Testis (tissue), 3 donors: ENCODE results near the gene MEIKIN. TPM values are rescaled to one million over a fixed set of nuclear protein-coding genes. Genes with fewer than 3 reads are reported as not detected.

ENCODE experiments used
- DNase-seq: peaks from one replicate; pipeline ENCODE4 v3.0.0-alpha.2; 2019
- H3K27ac ChIP-seq, 2 donors: fragments of 200-600 bp; sonication (generic); one replicate each; pipeline ENCODE4 v1.5.1; 2019
- H3K27me3 ChIP-seq: fragments of 200-600 bp; sonication (generic); one replicate; pipeline ENCODE4 v1.5.1; 2019
- H3K36me3 ChIP-seq: fragments of 200-600 bp; sonication (generic); one replicate; pipeline ENCODE4 v1.5.1; 2017; ENCODE audit warnings: low read depth; ENCODE audit errors: missing control alignments
- H3K4me1 ChIP-seq: fragments of 200-600 bp; sonication (generic); one replicate; pipeline ENCODE4 v1.5.1; 2019
- H3K4me3 ChIP-seq, 2 donors: fragments of 200-600 bp; sonication (generic); one replicate each; pipeline ENCODE4 v1.5.1; 2017 to 2019
- H3K9me3 ChIP-seq: fragments of 200-600 bp; sonication (generic); one replicate; pipeline ENCODE4 v1.5.1; 2017
- CTCF ChIP-seq, 3 experiments: fragments of 450-650 bp in 2 of 3; fragments of 200-600 bp in 1 of 3; sonication (generic) in 1 of 3; IDR thresholded peaks; one replicate each; pipeline ENCODE4 v1.5.1; 2016 to 2019; ENCODE audit warnings: antibody characterized with exemption in 3 of 3, mild to moderate bottlenecking in 2 of 3, moderate library complexity in 1 of 3
- POLR2A ChIP-seq: fragments of 450-650 bp; IDR thresholded peaks from one replicate; pipeline ENCODE4 v1.6.1; 2017; ENCODE audit warnings: antibody characterized with exemption, mild to moderate bottlenecking, moderate library complexity
- WGBS, 2 donors: methylation state at CpG; one replicate each; pipeline ENCODE4 v1.1.5; 2018; 5-methylcytosine and 5-hydroxymethylcytosine counted together
- intact Hi-C: fragments of 100-400 bp; cut with DNase I; formaldehyde crosslinking; loops from one replicate; pipeline ENCODE4 v1.15.1; 2023; ENCODE audit warnings: low total_unique reads
- polyA plus RNA-seq: library from polyadenylated mRNA; stranded (reverse); fragments of 350-450 nt; fragmentation: Illumina TruSeq; extraction: RNeasy Lipid Tissue Mini Kit (QIAGEN cat#74804); gene quantifications from one replicate; pipeline ENCODE4 v1.2.3, GENCODE V29; 2014; ENCODE audit warnings: low read depth, low replicate concordance; ENCODE audit not compliant: insufficient read depth
- total RNA-seq, 2 donors: library from RNA; depleted of rRNA; stranded (reverse); fragments of >200 nt; gene quantifications; one replicate each; pipeline ENCODE4 v1.2.3, GENCODE V29; 2016

The MEIKIN gene
- total and polyA plus RNA-seq, 3 donors from 2014 or later: 13.6 to 27.0 (median 15.1) TPM

DNA sequence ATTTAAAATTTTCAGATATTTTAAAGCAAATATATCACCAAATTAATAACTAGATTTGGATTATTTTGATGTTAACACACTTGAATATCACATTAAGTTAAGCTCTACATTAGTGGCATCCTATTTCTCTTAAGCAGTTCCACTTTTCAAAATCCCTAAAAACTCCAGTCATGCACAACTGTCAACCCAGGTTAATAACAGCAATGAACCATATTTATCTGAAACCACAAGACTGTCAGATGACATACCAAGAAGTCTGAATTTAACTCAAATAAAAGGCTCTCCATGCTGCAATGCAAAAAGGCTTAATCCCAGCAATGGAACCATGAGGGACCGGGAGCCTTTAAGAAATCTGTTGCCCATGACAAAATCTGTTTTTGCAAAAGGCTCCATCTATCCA is 176.1 kb downstream of the MEIKIN start:
- intact Hi-C loops: no loop called here
- DNase-seq: no peak
- no peak overlapping the region for H3K27ac ChIP-seq
- TF ChIP-seq CTCF (IDR thresholded peaks at IDR 0.05) (no peak), POLR2A (no peak)
- no peaks in the 10 kb centered on the region for H3K9me3 ChIP-seq
- H3K27me3 ChIP-seq: no peaks in the 10 kb centered on the region
- peaks cover 8% of the 10 kb centered on the region for H3K4me1 ChIP-seq
- no peak overlapping the region for H3K4me3 ChIP-seq
- WGBS, 2 donors: 97 to 100% methylated on average over 1 of the region's 1 CpG
- H3K36me3 ChIP-seq: no peaks in the 10 kb centered on the region

DNA sequence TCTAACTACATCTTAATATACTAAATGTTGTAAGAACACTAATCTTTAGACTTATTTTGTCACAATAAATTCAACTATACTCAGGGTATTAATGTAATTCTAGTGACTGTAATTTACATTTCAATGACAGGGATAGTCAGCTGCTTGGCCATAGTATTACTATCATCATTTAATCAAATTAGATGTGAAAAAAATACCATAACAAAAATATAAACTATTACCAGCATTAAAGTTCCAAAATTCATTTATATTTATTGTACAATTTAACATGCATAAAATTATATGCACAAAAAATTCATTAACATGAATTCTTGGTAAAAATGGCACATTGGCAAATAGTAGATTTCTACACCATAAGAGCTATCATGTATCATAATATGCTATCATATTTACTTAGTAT is 177.6 kb downstream of the MEIKIN start:
- H3K27ac ChIP-seq: no peak overlapping the region
- H3K4me3 ChIP-seq: no peak overlapping the region
- TF ChIP-seq CTCF (IDR thresholded peaks at IDR 0.05): no peak
- no peak for TF ChIP-seq POLR2A
- peaks cover 7% of the 10 kb centered on the region for H3K4me1 ChIP-seq
- no peak for DNase-seq
- H3K9me3 ChIP-seq: no peaks in the 10 kb centered on the region
- H3K27me3 ChIP-seq: no peaks in the 10 kb centered on the region
- H3K36me3 ChIP-seq: no peaks in the 10 kb centered on the region
- intact Hi-C loops: no loop called here

DNA sequence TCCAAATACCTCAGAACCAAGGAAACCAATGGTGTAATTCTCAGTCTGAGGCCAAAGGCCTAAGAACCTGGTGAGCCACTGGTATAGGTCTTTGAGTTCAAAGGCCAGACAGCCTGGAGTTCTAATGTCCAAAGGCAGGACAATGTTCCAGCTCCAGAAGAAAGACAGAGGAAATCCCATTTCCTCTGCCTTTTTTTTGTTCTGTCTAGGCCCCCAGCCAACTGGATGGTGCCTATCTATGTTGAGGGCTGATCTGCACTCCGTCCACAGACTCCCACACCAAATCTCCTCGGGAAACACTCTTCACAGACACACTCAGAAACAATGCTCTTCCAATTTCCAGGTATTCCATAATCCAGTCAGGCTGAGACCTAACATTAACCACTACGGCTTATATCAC is 178.8 kb downstream of the MEIKIN start:
- Histone ChIP-seq H3K36me3 (no peaks in the 10 kb centered on the region), H3K4me1 (peaks cover 3% of the 10 kb centered on the region), H3K27me3 (no peaks in the 10 kb centered on the region), H3K4me3 (no peak overlapping the region), H3K27ac (no peak overlapping the region), H3K9me3 (no peaks in the 10 kb centered on the region)
- TF ChIP-seq POLR2A: no peak
- TF ChIP-seq CTCF (IDR thresholded peaks at IDR 0.05): no peak
- intact Hi-C loops: no loop called here
- DNase-seq: peak; percentile 31
- WGBS, 2 donors: 50 to 59% methylated on average over 3 of the region's 3 CpGs

- DNase-seq: no peak
- H3K9me3 ChIP-seq: no peaks in the 10 kb centered on the region
- no peaks in the 10 kb centered on the region for H3K36me3 ChIP-seq
- H3K4me3 ChIP-seq: no peak overlapping the region
- H3K4me1 ChIP-seq: no peaks in the 10 kb centered on the region
- no peak overlapping the region for H3K27ac ChIP-seq
- 78 to 91% methylated on average over 1 of the region's 1 CpG for WGBS, 2 donors
- no peaks in the 10 kb centered on the region for H3K27me3 ChIP-seq
- intact Hi-C loops: no loop called here
- no peak for TF ChIP-seq POLR2A
- no peak for TF ChIP-seq CTCF (IDR thresholded peaks at IDR 0.05)
These were observed 180.2 kb downstream of the MEIKIN start for GRCh38 chr5:131765261-131765660.

DNA sequence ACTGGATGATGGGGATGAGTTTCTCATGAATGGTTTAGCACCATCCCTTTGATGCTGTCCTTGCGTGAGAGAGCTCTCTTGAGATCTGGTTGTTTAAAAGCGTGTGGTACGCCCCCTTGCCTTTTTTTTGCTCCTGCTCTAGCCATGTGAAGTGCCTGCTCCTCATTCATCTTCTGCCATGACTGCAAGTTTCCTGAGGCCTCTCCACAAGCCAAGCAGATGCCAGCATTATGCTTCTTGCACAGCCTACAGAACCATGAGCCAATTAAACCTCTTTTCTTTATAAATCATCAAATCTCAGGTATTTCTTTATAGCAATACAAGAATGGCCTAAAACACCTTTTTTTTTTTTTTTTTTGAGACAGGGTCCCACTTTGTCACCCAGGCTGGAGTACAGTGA is 181.5 kb downstream of the MEIKIN start:
- Histone ChIP-seq H3K9me3 (no peaks in the 10 kb centered on the region), H3K27me3 (no peaks in the 10 kb centered on the region), H3K36me3 (no peaks in the 10 kb centered on the region), H3K4me1 (no peaks in the 10 kb centered on the region), H3K4me3 (no peak overlapping the region), H3K27ac (no peak overlapping the region)
- intact Hi-C loops: no loop called here
- no peak for DNase-seq
- TF ChIP-seq POLR2A (no peak), CTCF (IDR thresholded peaks at IDR 0.05) (no peak)
- WGBS, 2 donors: 97 to 98% methylated on average over 3 of the region's 3 CpGs
